ENCODE data around the gene ATP5F1D. TPM values are rescaled to one million over a fixed set of nuclear protein-coding genes. Genes with fewer than 3 reads are reported as not detected.

Gene ATP5F1D
- total RNA-seq, 2 donors from 2014 or later: 144 to 159 TPM

DNA sequence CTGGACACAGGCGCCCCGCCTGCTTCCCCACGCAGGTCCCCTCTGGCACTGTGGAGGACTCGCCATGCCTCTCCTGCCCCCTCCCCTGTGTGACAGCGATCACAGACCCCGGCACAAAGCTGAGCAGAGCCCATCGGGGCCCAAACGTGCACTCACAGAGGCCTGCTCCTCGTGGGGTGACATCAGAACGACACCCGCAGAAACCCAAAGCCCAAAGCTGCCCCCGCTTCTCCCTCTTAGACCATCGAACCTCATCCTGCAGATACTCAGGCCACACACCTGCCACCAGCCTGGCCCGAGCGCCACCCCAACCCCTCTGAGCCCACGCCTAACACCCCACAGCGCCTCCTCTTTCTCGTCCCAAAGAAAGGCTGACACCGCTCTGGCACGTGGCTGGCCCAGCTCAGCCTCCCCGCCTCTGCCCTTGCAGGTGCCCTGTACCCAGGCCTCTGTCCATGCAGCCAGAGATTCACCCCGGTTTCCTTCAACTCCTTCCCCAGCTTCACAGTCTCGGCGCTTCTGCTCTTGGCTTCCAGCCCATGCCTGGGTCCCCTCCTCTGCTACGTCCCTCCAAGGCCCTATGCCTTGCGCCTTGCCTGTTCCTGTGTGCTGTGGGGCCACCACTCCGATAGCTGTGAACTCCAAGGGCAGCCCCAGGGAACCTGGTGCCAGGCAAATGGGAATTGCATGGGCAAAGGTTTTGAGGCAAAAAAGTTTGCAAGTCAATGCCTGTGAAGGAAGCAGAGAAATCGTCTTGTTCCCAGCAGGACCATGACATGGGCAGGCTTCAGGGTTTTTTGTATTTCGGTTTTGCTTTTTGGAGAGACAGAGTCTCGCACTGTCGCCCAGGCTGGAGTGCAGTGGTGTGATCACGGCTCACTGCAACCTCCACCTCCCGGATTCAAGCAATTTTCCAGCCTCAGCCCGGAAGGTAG lies 2.9 kb upstream of the ATP5F1D start:
- Mint-ChIP-seq H3K4me3 (peak overlapping the region; percentile 76), H3K36me3 (ENCODE audit: low read depth) (peaks cover 3% of the 10 kb centered on the region), H3K27me3 (ENCODE audit: insufficient read depth) (no peaks in the 10 kb centered on the region), H3K4me1 (peaks cover 9% of the 10 kb centered on the region), H3K27ac (peak overlapping the region; percentile 85), H3K9me3 (no peaks in the 10 kb centered on the region)
- peaks cover 3% of the 10 kb centered on the region for H3K36me3 ChIP-seq (ENCODE audit: control insufficient read depth, insufficient read depth, low read length)
- H3K4me1 ChIP-seq (ENCODE audit: control insufficient read depth, insufficient read depth, low read length): no peaks in the 10 kb centered on the region
- no peak overlapping the region for H3K27ac ChIP-seq (ENCODE audit: low read depth, low read length)
- TF ChIP-seq, protein P1, sequence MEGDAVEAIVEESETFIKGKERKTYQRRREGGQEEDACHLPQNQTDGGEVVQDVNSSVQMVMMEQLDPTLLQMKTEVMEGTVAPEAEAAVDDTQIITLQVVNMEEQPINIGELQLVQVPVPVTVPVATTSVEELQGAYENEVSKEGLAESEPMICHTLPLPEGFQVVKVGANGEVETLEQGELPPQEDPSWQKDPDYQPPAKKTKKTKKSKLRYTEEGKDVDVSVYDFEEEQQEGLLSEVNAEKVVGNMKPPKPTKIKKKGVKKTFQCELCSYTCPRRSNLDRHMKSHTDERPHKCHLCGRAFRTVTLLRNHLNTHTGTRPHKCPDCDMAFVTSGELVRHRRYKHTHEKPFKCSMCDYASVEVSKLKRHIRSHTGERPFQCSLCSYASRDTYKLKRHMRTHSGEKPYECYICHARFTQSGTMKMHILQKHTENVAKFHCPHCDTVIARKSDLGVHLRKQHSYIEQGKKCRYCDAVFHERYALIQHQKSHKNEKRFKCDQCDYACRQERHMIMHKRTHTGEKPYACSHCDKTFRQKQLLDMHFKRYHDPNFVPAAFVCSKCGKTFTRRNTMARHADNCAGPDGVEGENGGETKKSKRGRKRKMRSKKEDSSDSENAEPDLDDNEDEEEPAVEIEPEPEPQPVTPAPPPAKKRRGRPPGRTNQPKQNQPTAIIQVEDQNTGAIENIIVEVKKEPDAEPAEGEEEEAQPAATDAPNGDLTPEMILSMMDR (conservative IDR thresholded peaks at IDR 0.05): no peak
- H3K9ac ChIP-seq (ENCODE audit: extremely low read depth, low read length, poor library complexity, severe bottlenecking): no peak overlapping the region
- 81 to 83% methylated on average over 27 to 34 of the region's 34 CpGs for WGBS, 2 experiments (ENCODE audit: insufficient coverage in 1 of 2, insufficient read length in 1 of 2)
- H3K27me3 ChIP-seq (ENCODE audit: control insufficient read depth, insufficient read depth, low read length, poor library complexity, severe bottlenecking): no peaks in the 10 kb centered on the region
- H3K9me3 ChIP-seq (ENCODE audit: control insufficient read depth, low read length): no peaks in the 10 kb centered on the region
- DNase-seq: peak; percentile 62
- peak overlapping the region; percentile 68 for H3K4me3 ChIP-seq (ENCODE audit: low read length)

DNA sequence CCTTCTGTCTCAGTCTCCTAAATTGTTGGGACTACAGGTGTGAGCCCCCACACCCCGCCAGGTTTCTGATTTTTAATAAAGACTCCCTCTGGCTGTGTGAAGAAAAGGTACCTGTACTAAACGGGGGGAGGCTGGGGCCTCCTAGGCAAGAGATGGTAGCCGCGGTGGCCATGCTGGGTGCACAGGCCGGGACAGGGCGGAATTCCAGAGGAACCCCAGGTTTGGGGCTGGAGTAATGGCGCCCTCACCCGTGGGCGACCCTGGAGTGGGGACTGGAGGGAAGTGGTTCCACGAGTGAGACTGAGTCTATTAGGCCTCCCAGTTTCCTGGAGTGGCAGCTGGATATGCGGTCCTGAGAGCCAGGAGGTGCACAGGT lies 2.1 kb upstream of the ATP5F1D start:
- Histone ChIP-seq H3K27ac (ENCODE audit: low read depth, low read length) (no peak overlapping the region), H3K9ac (ENCODE audit: extremely low read depth, low read length, poor library complexity, severe bottlenecking) (no peak overlapping the region), H3K27me3 (ENCODE audit: control insufficient read depth, insufficient read depth, low read length, poor library complexity, severe bottlenecking) (no peaks in the 10 kb centered on the region), H3K9me3 (ENCODE audit: control insufficient read depth, low read length) (no peaks in the 10 kb centered on the region), H3K36me3 (ENCODE audit: control insufficient read depth, insufficient read depth, low read length) (peaks cover 3% of the 10 kb centered on the region), H3K4me3 (ENCODE audit: low read length) (peak overlapping the region; percentile 67), H3K4me1 (ENCODE audit: control insufficient read depth, insufficient read depth, low read length) (no peaks in the 10 kb centered on the region)
- Mint-ChIP-seq H3K27me3 (ENCODE audit: insufficient read depth) (no peaks in the 10 kb centered on the region), H3K27ac (peak overlapping the region; percentile 85), H3K9me3 (no peaks in the 10 kb centered on the region), H3K4me1 (peaks cover 9% of the 10 kb centered on the region), H3K4me3 (peak overlapping the region; percentile 76), H3K36me3 (ENCODE audit: low read depth) (no peaks in the 10 kb centered on the region)
- WGBS, 2 experiments (ENCODE audit: insufficient coverage in 1 of 2, insufficient read length in 1 of 2): 91 to 94% methylated on average over 6 to 11 of the region's 11 CpGs
- TF ChIP-seq, protein P1 (conservative IDR thresholded peaks at IDR 0.05): no peak
- no peak for DNase-seq

DNA sequence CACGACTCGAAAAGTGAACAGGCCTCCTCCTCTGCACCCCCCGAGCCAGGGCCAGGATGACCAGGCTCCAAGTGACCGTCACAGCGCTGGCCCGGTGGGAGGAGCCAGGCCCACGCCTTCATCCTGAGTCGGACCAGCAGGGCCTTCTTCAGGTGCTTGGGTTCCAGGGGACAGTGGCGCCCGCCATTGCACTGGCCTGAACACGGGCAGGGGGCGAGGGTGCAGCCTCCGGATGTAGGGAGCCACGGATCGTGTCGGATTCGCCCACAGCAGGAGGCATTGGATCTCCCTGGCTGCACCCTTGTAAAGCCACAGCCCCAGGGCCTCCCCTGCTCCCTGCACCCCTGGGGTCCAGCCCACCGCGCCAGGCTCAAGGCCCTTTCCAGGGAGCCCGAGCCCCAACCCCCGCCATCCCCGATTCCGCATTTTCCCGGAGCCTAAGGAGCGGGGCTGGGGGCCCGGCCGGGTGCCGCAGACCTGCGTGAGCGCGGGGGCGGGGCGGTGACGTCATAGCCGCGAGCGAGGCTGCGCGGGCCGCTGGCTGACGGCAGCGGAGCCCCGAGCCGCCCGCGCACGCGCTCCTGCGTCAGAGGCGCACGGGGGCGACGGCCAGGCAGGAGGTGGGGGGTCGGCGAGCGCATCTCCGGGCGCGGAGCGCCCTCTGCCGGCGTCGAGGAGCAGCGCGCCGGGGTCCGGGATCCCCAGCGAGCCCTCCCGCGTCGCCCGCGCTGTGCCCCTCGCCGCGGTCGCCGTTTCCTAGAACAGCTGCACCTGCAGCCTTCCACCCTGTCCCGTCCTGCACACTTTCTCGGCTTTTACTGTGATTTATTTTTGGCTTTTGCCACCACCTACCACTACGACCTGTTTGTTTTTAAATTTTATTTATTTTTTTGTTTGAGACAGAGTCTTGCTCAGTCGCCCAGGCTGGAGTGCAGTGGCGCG lies 1.5 kb upstream of the ATP5F1D start:
- H3K27ac ChIP-seq (ENCODE audit: low read depth, low read length): no peak overlapping the region
- Mint-ChIP-seq H3K36me3 (ENCODE audit: low read depth) (peaks cover 2% of the 10 kb centered on the region), H3K9me3 (no peaks in the 10 kb centered on the region), H3K4me3 (peak overlapping the region; percentile 76), H3K27ac (peak overlapping the region; percentile 85), H3K4me1 (peaks cover 11% of the 10 kb centered on the region), H3K27me3 (ENCODE audit: insufficient read depth) (no peaks in the 10 kb centered on the region)
- no peaks in the 10 kb centered on the region for H3K27me3 ChIP-seq (ENCODE audit: control insufficient read depth, insufficient read depth, low read length, poor library complexity, severe bottlenecking)
- H3K4me3 ChIP-seq (ENCODE audit: low read length): peak overlapping the region; percentile 67
- TF ChIP-seq, protein P1 (conservative IDR thresholded peaks at IDR 0.05): peak; percentile 97
- peak; percentile 94 for DNase-seq
- peaks cover 5% of the 10 kb centered on the region for H3K4me1 ChIP-seq (ENCODE audit: control insufficient read depth, insufficient read depth, low read length)
- H3K36me3 ChIP-seq (ENCODE audit: control insufficient read depth, insufficient read depth, low read length): peaks cover 3% of the 10 kb centered on the region
- WGBS, 2 experiments (ENCODE audit: insufficient coverage in 1 of 2, insufficient read length in 1 of 2): 5 to 12% methylated on average over 26 to 80 of the region's 84 CpGs
- no peaks in the 10 kb centered on the region for H3K9me3 ChIP-seq (ENCODE audit: control insufficient read depth, low read length)
- H3K9ac ChIP-seq (ENCODE audit: extremely low read depth, low read length, poor library complexity, severe bottlenecking): peak overlapping the region; percentile 34

Measured in endodermal cell (in vitro differentiated cells).